HepG2 (cell line): ENCODE data around the gene SEC63. TPM values are rescaled to one million over a fixed set of nuclear protein-coding genes. Genes with fewer than 3 reads are reported as not detected.
"Not testable (repeated sequence)": the region's sequence is repeated elsewhere in the genome, so short reads cannot be mapped to it uniquely, and the experiment has no call there.

ENCODE experiments used
- ATAC-seq: fragments of 200-7000 bp; cut with Tn5 transposase; 3 replicates; pipeline ENCODE4 v1.9.1; 2020; ENCODE audit warnings: mild to moderate bottlenecking, moderate library complexity
- BruUV-seq: library from RNA; stranded (reverse); fragments of 400-500 nt; replicated peaks from 2 replicates; lab custom pipeline; 2021; lab: Mats Ljungman, UMichigan
- CTCF ChIA-PET: fragments of 300-600 bp; formaldehyde crosslinking; extraction: SDS; loops from one replicate; lab custom pipeline; 2021; ENCODE audit warnings: low total read pairs, inconsistent platforms, low intra/inter-chr PET ratio; lab: Yijun Ruan, JAX
- POLR2A ChIA-PET: fragments of 350-600 bp; sonication (Branson Sonifier 250); formaldehyde crosslinking; loops from one replicate; lab custom pipeline; 2020; ENCODE audit warnings: antibody characterized with exemption, inconsistent platforms; lab: Yijun Ruan, JAX
- DNase-seq: peaks from one replicate; pipeline ENCODE4 v3.0.0-alpha.2; 2015; ENCODE audit warnings: low spot score
- FAIRE-seq: peaks from 3 replicates; lab custom pipeline; 2011; peaks lifted over from hg19 to GRCh38; lab: Jason Lieb, UNC
- H2AFZ ChIP-seq: one replicate; pipeline ENCODE4 v1.6.1; 2011; ENCODE audit warnings: low read length, inconsistent platforms
- H3K27ac ChIP-seq: fragments of 300-600 bp; 3 replicates; pipeline ENCODE4 v1.8.0; 2011; ENCODE audit warnings: mixed run types, mild to moderate bottlenecking, mixed read lengths, low read length, inconsistent platforms; ENCODE audit not compliant: insufficient read depth; ENCODE audit errors: extremely low read length
- H3K27me3 ChIP-seq, 2 experiments: fragments of 200-600 bp in 1 of 2; 2 replicates in 1 of 2; 3 replicates in 1 of 2; pipeline versions ENCODE4 v1.6.0 to v1.8.0; 2011; ENCODE audit warnings: low read length in 2 of 2, mild to moderate bottlenecking in 2 of 2, moderate library complexity in 2 of 2, inconsistent platforms in 1 of 2; ENCODE audit not compliant: insufficient read depth in 2 of 2, control insufficient read depth in 1 of 2
- H3K36me3 ChIP-seq, 2 experiments: fragments of 200-600 bp in 1 of 2; replicated peaks in 1 of 2; 2 replicates in 1 of 2; 3 replicates in 1 of 2; pipeline versions ENCODE4 v1.5.1 to v1.8.0; 2011; ENCODE audit warnings: low read length in 2 of 2, inconsistent platforms in 1 of 2; ENCODE audit not compliant: insufficient read depth in 2 of 2, control insufficient read depth in 1 of 2
- H3K4me1 ChIP-seq: 2 replicates; pipeline ENCODE4 v1.5.1; 2012; ENCODE audit warnings: low read length, inconsistent platforms; ENCODE audit not compliant: insufficient read depth
- H3K4me2 ChIP-seq: 2 replicates; pipeline ENCODE4 v1.6.0; 2011; ENCODE audit warnings: low read depth, low read length, inconsistent platforms
- H3K4me3 ChIP-seq, 3 experiments: fragments of 200-600 bp in 1 of 3; sonication (generic), shearing (Covaris generic) in 1 of 3; replicated peaks in 1 of 3; 2 replicates each; pipeline ENCODE4 v1.5.1; 2011 to 2016; ENCODE audit warnings: low read length in 3 of 3, inconsistent platforms in 2 of 3, low read depth in 2 of 3, mild to moderate bottlenecking in 2 of 3, control low read depth in 1 of 3, mixed read lengths in 1 of 3; ENCODE audit not compliant: insufficient read depth in 1 of 3
- H3K79me2 ChIP-seq: one replicate; pipeline ENCODE4 v1.6.1; 2011; ENCODE audit warnings: low read length, inconsistent platforms; ENCODE audit not compliant: insufficient read depth
- H3K9ac ChIP-seq: 2 replicates; pipeline ENCODE4 v1.6.0; 2011; ENCODE audit warnings: mild to moderate bottlenecking, low read depth, low read length, inconsistent platforms; ENCODE audit not compliant: insufficient read depth
- H3K9me3 ChIP-seq: 2 replicates; pipeline ENCODE4 v1.5.1; 2012; ENCODE audit warnings: mild to moderate bottlenecking, low read length
- H4K20me1 ChIP-seq: 2 replicates; pipeline ENCODE4 v1.6.0; 2011; ENCODE audit warnings: inconsistent platforms, mild to moderate bottlenecking, low read length, moderate library complexity; ENCODE audit not compliant: insufficient read depth
- GLI4 ChIP-seq: sonication (generic); formaldehyde crosslinking; IDR thresholded peaks from 2 replicates; pipeline ENCODE4 v1.5.1; 2020; ENCODE audit warnings: missing genetic modification reagents, mild to moderate bottlenecking, moderate library complexity, borderline replicate concordance
- HIVEP1 ChIP-seq: sonication (generic); formaldehyde crosslinking; IDR thresholded peaks from 2 replicates; pipeline ENCODE4 v1.4.0; 2020; ENCODE audit warnings: mild to moderate bottlenecking, missing genetic modification reagents
- MAFG ChIP-seq: sonication (generic); formaldehyde crosslinking; IDR thresholded peaks from 2 replicates; pipeline ENCODE4 v1.5.1; 2020; ENCODE audit warnings: mild to moderate bottlenecking, missing genetic modification reagents
- NFAT5 ChIP-seq: sonication (generic); formaldehyde crosslinking; IDR thresholded peaks from 2 replicates; pipeline ENCODE4 v1.4.0; 2020; ENCODE audit warnings: missing genetic modification reagents
- PLRG1 ChIP-seq: fragments of 450-650 bp; conservative IDR thresholded peaks from 2 replicates; pipeline ENCODE4 v1.6.1; 2016
- ZNF619 ChIP-seq: sonication (generic); formaldehyde crosslinking; IDR thresholded peaks from 2 replicates; pipeline ENCODE4 v1.4.0; 2020; ENCODE audit warnings: mild to moderate bottlenecking, missing genetic modification reagents
- ZNF644 ChIP-seq: IDR thresholded peaks from 2 replicates; pipeline ENCODE4 v1.6.1; 2016; ENCODE audit warnings: low read depth
- ZNF749 ChIP-seq: sonication (generic); formaldehyde crosslinking; IDR thresholded peaks from 2 replicates; pipeline ENCODE4 v1.8.0; 2022; ENCODE audit warnings: mild to moderate bottlenecking, missing genetic modification reagents, moderate library complexity, borderline replicate concordance
- WGBS: methylation state at CpG from one replicate; pipeline ENCODE4 v1.1.6; 2017; ENCODE audit warnings: low lambda C conversion rate; 5-methylcytosine and 5-hydroxymethylcytosine counted together
- in situ Hi-C: cut with HindIII; loops from 2 replicates; pipeline ENCODE4 v1.10.0; 2017; ENCODE audit warnings: low pct_unique_long_range_greater_than_20kb; ENCODE audit not compliant: extremely low pct_ligation_motif_present
- intact Hi-C: fragments of 100-400 bp; cut with micrococcal nuclease; formaldehyde crosslinking; loops from one replicate; pipeline ENCODE4 v1.10.0; 2022; ENCODE audit not compliant: unreplicated experiment
- polyA plus RNA-seq, 8 experiments: library from polyadenylated mRNA; depleted of rRNA in 3 of 8; stranded (reverse) in 7 of 8; unstranded in 1 of 8; fragments of >200 nt; fragmentation: Illumina TruSeq in 4 of 8; extraction: Trizol in 4 of 8; gene quantifications; 2 replicates each; pipeline versions ENCODE4 v1.2.1 to v1.2.3, GENCODE V29; 2011 to 2016; ENCODE audit warnings: low read depth in 4 of 8, missing spikeins in 1 of 8, mixed read lengths in 1 of 8; ENCODE audit not compliant: insufficient read depth in 1 of 8
- total RNA-seq, 5 experiments: library from RNA; depleted of rRNA; stranded (reverse); fragments of >200 nt; fragmentation: Illumina TruSeq; extraction: Trizol; gene quantifications; 2 replicates each; pipeline ENCODE4 v1.2.3, GENCODE V29; 2016; ENCODE audit warnings: low read depth in 1 of 5

SEC63 gene
- total and polyA plus RNA-seq, 2 of the 13 experiments (the other 11 are each of a cell fraction or from before 2014, with no cell fraction given), result 20.2 to 45.9 TPM

GRCh38 chr6:108001696-108002231 is 43.8 kb upstream of the SEC63 start (continued):
- TF ChIP-seq ZNF749 (CRISPR knock-in tag) (no peak), HIVEP1 (CRISPR knock-in tag) (no peak), PLRG1 (no peak), ZNF644 (CRISPR knock-in tag) (0 out of 2 replicates have a peak, but pooled peaks have one; percentile 29), NFAT5 (CRISPR knock-in tag) (no peak), GLI4 (CRISPR knock-in tag) (no peak), ZNF619 (no peak), MAFG (CRISPR knock-in tag) (no peak)

DNA sequence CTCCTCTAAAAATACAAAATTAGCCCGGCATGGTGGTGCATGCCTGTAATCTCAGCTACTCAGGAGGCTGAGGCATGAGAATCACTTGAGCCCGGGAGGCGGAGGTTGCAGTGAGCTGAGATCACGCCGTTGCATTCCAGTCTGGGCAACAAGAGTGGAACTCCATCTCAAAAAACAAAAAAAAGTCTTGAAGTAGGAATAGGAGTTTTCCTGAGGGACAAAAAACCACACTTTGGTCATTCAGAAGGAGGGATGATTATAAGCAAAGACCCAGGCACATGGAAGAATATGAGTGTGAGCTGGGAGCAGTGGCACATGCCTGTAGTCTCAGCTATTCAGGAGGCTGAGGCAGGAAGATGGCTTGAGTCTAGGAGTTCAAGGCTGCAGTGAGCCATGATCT is 42.3 kb upstream of the SEC63 start:
- POLR2A ChIA-PET, result interaction anchor here (0.7 to 2.0 kb wide), 3 partner anchors 9 to 1482 kb away, joined by 3 to 7 read pairs (median 4); no protein-coding TSS in a partner anchor
- H3K79me2 ChIP-seq, H4K20me1 ChIP-seq, CTCF ChIA-PET, intact Hi-C loops, H3K9ac ChIP-seq, ATAC-seq, DNase-seq, H3K4me2 ChIP-seq, H3K4me3 ChIP-seq, BruUV-seq, H3K27ac ChIP-seq, H2AFZ ChIP-seq, FAIRE-seq, H3K36me3 ChIP-seq, in situ Hi-C loops, H3K27me3 ChIP-seq, H3K9me3 ChIP-seq: not testable (repeated sequence)
- WGBS, result 95% methylated on average over 5 of the region's 5 CpGs
- peaks cover 65% of the 10 kb centered on the region for H3K4me1 ChIP-seq
